Endometrial microvascular endothelial cells (primary cell): ENCODE data around the gene TMEM176B. TPM values are rescaled to one million over a fixed set of nuclear protein-coding genes. Genes with fewer than 3 reads are reported as not detected.
"Not testable (repeated sequence)": the region's sequence is repeated elsewhere in the genome, so short reads cannot be mapped to it uniquely, and the experiment has no call there.

Experiments used
- in situ Hi-C: cut with HindIII; loops from 2 replicates; pipeline ENCODE4 v1.10.0; 2017; ENCODE audit warnings: low sequenced_read_pairs, low pct_unique_long_range_greater_than_20kb; ENCODE audit errors: inconsistent ontology term
- total RNA-seq: library from RNA; depleted of rRNA; stranded (reverse); fragments of >200 nt; gene quantifications from one replicate; pipeline ENCODE4 v1.2.3, GENCODE V29; 2015; ENCODE audit errors: inconsistent ontology term

The TMEM176B gene
- total RNA-seq, 1 donor from 2014 or later, result not detected

DNA sequence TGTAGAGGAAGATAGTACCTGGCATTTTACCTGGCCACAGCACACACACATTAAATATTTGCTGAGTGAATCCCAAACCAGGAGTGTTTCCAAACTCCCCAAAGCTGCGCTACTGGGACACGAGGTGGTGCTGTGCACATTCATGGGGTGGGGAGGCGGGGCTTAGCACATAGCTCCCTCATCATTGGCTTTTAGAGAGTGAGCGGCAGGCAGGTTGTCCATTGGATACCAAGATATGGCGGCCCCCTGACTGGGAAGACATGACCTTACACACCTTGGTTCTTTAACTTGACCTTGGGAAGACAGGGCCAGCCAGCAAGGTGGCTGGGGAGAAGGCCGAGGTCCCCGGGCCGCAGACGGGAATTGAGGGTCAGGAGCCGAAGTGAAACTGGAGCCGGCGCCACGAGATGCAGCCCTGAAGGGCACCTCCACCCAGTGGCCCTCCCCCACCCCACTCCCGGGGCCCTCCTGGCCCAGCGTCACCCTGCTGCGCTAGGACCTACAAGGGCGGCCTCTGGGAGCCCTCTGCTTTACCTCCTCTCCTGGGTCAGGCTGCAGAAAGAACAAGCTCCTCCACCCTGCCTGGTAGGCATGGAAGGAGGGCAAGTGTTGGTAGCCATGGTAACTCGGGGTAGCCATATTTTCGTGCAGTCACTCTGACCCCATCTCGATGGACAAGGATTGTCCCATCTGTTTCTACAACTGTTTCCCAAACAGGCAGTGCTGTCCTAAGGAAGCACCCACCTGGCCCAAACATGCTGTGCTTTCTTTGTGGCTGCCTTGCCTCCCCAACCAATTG, 24.4 kb upstream of the TMEM176B start:
- in situ Hi-C loops, result no loop called here

GRCh38 chr7:150823484-150824126, 23.4 kb upstream of the TMEM176B start:
- in situ Hi-C loops, result no loop called here

- in situ Hi-C loops, result no loop called here
Observed at GRCh38 chr7:150823043-150823442, 22.9 kb upstream of the TMEM176B start.

- in situ Hi-C loops, result no loop called here
Observed at GRCh38 chr7:150820578-150821198, 20.5 kb upstream of the TMEM176B start.

- in situ Hi-C loops, result no loop called here
Observed at GRCh38 chr7:150820148-150820547, 20.0 kb upstream of the TMEM176B start.

DNA sequence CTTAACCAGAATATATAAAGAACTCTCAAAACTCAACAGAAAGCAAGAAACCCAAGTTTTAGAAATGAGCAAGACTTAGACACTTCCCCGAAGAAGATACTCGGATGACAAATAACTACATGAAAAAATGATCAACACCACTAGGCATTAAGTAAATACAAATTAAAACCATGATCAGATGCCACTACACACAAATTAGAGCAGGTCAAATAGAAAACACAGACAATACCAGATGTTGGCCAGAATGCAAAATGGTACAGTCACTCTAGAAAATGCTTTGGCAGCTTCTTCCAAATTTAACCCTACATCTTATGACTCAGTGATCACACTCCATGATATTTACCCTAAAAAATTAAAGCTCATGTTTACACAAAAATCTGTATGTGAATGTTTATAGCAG, 18.8 kb upstream of the TMEM176B start:
- in situ Hi-C loops, result no loop called here

DNA sequence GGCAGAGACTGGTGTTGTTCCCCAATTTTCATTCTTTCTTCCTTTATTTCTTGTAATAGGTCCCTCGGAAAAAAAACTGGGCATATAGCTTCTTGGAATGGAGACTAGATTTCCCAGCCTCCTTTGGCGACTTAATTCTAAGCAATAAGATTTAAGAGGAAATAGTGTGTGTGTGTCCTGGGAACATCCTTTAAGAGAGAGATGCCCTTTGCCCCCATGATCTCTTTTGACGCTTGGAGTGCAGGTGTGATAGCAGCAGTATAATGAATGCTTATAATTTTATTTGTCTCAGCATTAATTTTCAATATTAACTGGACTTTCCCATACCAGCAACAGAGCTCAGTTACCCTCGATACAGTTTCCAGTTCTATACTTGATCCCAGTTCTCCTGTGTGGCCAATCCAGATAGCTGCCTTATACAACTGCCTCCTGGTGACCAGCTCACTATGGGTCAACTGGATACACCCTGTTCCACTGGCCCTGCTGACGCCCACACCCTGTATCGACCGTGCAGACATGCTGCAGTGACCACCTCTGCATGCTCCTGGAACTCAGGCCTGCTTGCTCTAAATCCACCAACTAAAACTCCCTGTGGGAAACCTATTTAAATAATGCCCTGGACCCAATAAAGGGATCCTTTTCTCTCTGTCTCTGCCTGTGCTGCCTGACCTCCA, 14.3 kb upstream of the TMEM176B start:
- in situ Hi-C loops, result no loop called here

GRCh38 chr7:150807616-150808438, 7.7 kb upstream of the TMEM176B start:
- in situ Hi-C loops, result not testable (repeated sequence)

DNA sequence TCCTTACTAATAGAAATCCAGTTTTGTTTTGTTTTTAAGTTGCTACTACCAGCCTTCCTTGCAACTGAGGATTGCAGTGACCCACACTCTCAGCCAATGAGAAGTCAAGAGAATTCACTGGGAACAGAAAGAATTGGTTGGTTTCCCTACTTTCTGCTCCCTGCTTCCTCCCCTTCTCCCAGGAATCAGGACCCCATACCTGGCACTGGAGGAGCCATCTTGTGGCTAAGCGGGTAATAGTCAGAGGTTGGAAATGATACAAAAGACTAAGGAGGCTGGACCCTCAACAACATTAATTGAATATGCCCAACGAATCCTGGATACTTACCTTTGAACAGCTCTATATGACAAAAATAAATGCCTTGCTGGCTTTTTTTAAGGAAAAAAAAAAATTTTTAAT, 6.7 kb upstream of the TMEM176B start:
- in situ Hi-C loops, result no loop called here

DNA sequence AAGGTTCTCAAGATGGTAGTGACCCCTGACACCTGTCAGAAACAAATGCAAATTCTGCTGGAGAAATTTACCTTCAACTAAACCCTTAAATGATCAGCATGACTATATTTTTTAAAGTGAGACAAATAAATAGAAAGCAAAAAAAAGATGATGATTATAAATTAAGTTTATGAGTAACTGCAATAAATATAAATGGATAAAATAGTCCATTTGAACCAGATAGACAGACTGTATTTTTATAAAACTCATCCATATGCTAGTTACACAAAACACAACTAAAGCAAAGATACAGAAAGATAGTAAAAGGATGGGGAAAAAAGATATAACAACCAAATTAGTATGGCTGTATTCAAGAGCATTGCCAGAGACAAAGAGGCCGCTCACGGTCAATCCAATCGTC, 6.3 kb upstream of the TMEM176B start:
- in situ Hi-C loops, result no loop called here

DNA sequence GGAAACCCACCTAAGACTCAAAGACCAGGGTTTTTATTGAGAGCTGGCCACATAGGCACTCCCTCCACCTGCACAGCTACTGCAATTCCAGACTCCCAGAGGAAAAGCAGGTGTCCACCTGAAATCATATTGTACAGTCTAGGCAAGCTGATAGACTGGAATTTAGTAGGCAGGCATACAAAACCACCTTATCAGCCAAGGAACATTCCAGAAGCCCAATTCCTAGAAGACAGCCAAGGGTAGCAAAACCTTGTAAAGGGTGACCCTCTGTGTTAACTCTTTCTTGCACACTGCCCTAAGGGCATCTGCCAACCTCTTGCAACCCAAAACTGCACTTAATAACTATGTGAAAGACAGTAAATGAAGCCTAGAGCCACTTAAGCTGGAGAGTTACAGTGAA, 5.7 kb upstream of the TMEM176B start:
- in situ Hi-C loops, result no loop called here

DNA sequence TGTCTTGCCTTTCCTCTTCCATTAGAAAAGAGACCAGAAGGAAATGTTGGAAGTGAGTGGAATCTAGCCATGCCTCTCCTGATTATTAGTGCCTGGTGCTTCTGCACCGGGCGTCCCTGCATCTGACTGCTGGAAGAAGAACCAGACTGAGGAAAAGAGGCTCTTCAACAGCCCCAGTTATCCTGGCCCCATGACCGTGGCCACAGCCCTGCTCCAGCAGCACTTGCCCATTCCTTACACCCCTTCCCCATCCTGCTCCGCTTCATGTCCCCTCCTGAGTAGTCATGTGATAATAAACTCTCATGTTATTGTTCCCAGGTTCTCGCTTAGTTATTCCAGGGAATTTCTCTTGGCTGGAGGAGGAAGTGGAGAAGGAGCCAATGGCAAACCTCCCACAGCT, 4.6 kb upstream of the TMEM176B start:
- in situ Hi-C loops, result no loop called here

GRCh38 chr7:150803161-150803860, 3.1 kb upstream of the TMEM176B start:
- in situ Hi-C loops, result no loop called here

DNA sequence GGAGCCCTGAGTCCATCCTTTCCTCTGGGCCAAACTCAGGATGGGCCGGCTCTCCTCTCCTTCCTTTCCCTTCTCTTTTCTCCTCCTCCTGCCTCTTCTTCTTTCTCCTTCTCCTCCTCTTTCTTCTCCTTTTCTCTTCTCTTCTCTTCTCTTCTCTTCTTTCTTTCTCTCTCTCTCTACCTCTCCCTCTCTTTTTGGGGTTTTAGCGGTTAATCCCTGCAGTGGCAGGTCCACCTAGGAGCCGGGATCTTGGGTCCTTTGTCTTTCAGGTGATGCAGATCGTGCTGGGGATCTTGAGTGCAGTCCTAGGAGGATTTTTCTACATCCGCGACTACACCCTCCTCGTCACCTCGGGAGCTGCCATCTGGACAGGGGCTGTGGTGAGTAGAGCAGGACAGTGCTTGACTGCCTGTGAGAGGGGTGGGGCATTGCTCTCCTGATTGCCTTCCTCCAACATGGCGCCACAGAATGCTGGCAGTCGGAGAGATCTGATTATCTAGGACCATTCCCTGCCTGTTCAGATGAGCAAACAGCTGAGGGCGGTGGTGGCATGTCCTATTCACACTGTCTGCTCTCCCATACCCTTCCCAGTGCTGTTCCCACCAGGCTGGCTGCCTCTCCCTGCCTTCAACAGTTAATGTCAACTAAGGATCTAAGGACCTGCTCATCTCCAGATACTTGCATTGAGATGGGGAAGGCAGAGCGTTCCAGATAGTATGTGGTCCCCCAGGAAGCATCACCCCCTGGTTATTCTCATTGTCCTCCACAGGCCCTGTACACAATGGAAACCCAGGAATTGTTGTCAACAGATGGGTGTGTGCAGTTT, 2.0 kb upstream of the TMEM176B start:
- in situ Hi-C loops, result no loop called here

GRCh38 chr7:150801242-150801945, 1.2 kb upstream of the TMEM176B start:
- in situ Hi-C loops, result no loop called here

DNA sequence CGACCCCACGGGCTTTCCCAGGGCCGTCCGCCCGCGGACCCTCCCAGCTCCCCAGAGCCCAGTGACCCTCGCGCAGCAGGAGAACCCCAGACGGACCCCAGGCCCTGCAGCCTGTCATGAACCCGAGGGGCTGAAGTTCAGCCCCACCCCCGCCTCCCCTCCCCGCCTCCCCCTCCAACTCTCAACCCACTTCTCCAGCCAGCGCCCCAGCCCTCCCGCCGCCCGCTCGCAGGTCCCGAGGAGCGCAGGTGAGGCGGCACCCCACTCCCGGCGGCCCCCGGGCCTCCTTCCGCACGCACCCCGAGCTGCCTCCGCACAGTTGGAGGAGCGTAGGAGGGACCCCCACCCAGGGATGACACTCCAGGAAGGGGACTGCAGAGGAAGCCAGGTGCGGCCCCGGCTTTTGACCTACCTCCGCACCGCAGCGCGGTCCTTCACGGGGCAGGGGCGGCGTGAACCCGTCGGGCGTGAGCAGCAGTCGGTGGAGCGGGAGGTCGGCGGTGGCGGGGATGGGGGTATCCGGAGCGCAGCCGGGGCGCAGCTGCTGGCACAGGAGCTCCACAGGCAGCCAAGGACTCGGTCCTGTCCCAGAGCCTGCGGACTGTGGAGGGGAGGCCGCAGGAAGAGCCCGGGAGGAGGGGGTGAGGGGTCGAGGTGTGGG, 547 bp upstream of the TMEM176B start, which contains the start of gene TMEM176A:
TSS of gene TMEM176A (plus strand) at position 189 of the 661 bp plus-strand sequence. CDS start 782 bp downstream, outside the sequence.
- in situ Hi-C loops, result no loop called here
